Adrenal gland (tissue), 5 donors: ENCODE data around the gene CPO.

Experiments used
- CTCF ChIP-seq, 6 experiments: fragments of 450-650 bp in 4 of 6; fragments of 200-600 bp in 2 of 6; sonication (generic) in 1 of 6; IDR thresholded peaks; 1 replicate in 5 of 6; 2 replicates in 1 of 6; pipeline versions ENCODE4 v1.5.1 to v1.8.0; 2016 to 2021; ENCODE audit warnings: antibody characterized with exemption in 6 of 6, mild to moderate bottlenecking in 2 of 6, moderate library complexity in 1 of 6
- POLR2A ChIP-seq, 2 donors: fragments of 450-650 bp; IDR thresholded peaks; one replicate each; pipeline ENCODE4 v1.6.1; 2017; ENCODE audit warnings: antibody characterized with exemption in 2 of 2, mild to moderate bottlenecking in 2 of 2, moderate library complexity in 1 of 2
- donor health status: DM: no; HTN: no; CAD: no.

DNA sequence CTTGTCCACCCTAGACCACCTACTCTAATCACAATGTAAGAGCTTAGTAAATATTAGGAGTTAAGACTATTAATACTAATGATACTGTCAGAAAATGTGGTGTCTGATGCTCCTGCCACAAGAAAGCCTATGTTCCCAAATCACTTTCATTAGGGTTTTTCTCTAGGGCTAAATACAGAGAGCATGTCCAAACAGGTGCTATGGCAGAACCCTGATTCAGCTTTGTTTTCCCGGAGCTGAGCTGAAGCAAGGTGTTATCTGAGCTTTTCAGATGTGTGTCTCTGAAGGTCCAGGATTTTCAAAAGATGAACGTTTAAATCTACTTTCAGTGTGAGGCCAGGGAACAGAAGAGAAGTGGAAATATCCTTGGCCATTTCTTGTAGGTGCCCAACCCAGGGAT is 40.6 kb downstream of the CPO start:
- TF ChIP-seq CTCF (IDR thresholded peaks at IDR 0.05) (no peak), POLR2A (IDR thresholded peaks at IDR 0.05) (no peak)
